GM19372 (cell line): ENCODE data around the gene TLDC2.

Experiments
- ATAC-seq: cut with Tn5 transposase; IDR thresholded peaks from one replicate; pipeline ENCODE4 v1.9.1; 2021; ENCODE audit warnings: mild to moderate bottlenecking, low read depth, moderate library complexity; ENCODE audit not compliant: unreplicated experiment

TLDC2 gene

GRCh38 chr20:36849333-36850065 lies 26.4 kb upstream of the TLDC2 start:
- ATAC-seq, result no peak

GRCh38 chr20:36850759-36851158 lies 25.2 kb upstream of the TLDC2 start:
- ATAC-seq, result no peak

- no peak for ATAC-seq
Measured at GRCh38 chr20:36851490-36851889, 24.4 kb upstream of the TLDC2 start.

GRCh38 chr20:36852187-36852586 lies 23.8 kb upstream of the TLDC2 start:
- ATAC-seq, result no peak

- no peak for ATAC-seq
Measured at GRCh38 chr20:36854348-36855240, 21.3 kb upstream of the TLDC2 start.

GRCh38 chr20:36855241-36855657 lies 20.7 kb upstream of the TLDC2 start:
- no peak for ATAC-seq

- no peak for ATAC-seq
Measured at GRCh38 chr20:36856195-36856594, 19.7 kb upstream of the TLDC2 start.

- ATAC-seq, result no peak
Measured at GRCh38 chr20:36856691-36857635, 19.0 kb upstream of the TLDC2 start.

GRCh38 chr20:36859282-36859555 lies 16.7 kb upstream of the TLDC2 start:
- no peak for ATAC-seq

GRCh38 chr20:36859700-36860330 lies 16.1 kb upstream of the TLDC2 start:
- ATAC-seq, result no peak

- no peak for ATAC-seq
Measured at GRCh38 chr20:36860339-36860738, 15.6 kb upstream of the TLDC2 start.

- no peak for ATAC-seq
Measured at GRCh38 chr20:36860811-36861624, 14.9 kb upstream of the TLDC2 start.

GRCh38 chr20:36861625-36861874 lies 14.4 kb upstream of the TLDC2 start:
- no peak for ATAC-seq

GRCh38 chr20:36861875-36862801 lies 13.8 kb upstream of the TLDC2 start:
- no peak for ATAC-seq

- ATAC-seq, result peak; percentile 44
Measured at GRCh38 chr20:36862857-36863668, 12.9 kb upstream of the TLDC2 start.

GRCh38 chr20:36865076-36865860 lies 10.7 kb upstream of the TLDC2 start:
- ATAC-seq, result no peak

- ATAC-seq, result no peak
Measured at GRCh38 chr20:36865861-36866149, 10.1 kb upstream of the TLDC2 start.
